GM12878 (cell line): ENCODE data around the gene TYW1B.
"Not testable (repeated sequence)": the region's sequence is repeated elsewhere in the genome, so short reads cannot be mapped to it uniquely, and the experiment has no call there.

Experiments
- CTCF ChIP-seq, 3 experiments: IDR thresholded peaks in 2 of 3; conservative IDR thresholded peaks in 1 of 3; 2 replicates each; pipeline ENCODE4 v1.5.1; 2011; ENCODE audit warnings: low read depth in 3 of 3, low read length in 3 of 3, mild to moderate bottlenecking in 3 of 3, control low read depth in 2 of 3, moderate library complexity in 2 of 3, inconsistent platforms in 1 of 3, mixed read lengths in 1 of 3; ENCODE audit not compliant: control insufficient read depth in 2 of 3, insufficient read depth in 1 of 3; ENCODE audit errors: extremely low read depth in 1 of 3
- NR2C1 ChIP-seq: fragments of 450-650 bp; IDR thresholded peaks from 2 replicates; pipeline ENCODE4 v1.6.1; 2017; ENCODE audit warnings: antibody characterized with exemption, mild to moderate bottlenecking, moderate library complexity
- POLR2AphosphoS5 ChIP-seq: IDR thresholded peaks from 2 replicates; pipeline ENCODE4 v1.6.1; 2011; ENCODE audit warnings: mild to moderate bottlenecking, low read length, inconsistent platforms

- not testable (repeated sequence) for TF ChIP-seq CTCF (IDR thresholded peaks at IDR 0.05 in 2 of 3, conservative IDR thresholded peaks at IDR 0.05 in 1 of 3; ENCODE audit: control insufficient read depth in 2 of 3, extremely low read depth in 1 of 3, insufficient read depth in 1 of 3, low read depth in 3 of 3, low read length in 3 of 3); NR2C1; POLR2AphosphoS5
Measured at GRCh38 chr7:72867591-72867990, 39.6 kb upstream of the TYW1B start.
